ENCODE measurements around the gene PITPNB. TPM values are rescaled to one million over a fixed set of nuclear protein-coding genes. Genes with fewer than 3 reads are reported as not detected.

Gene PITPNB
- total RNA-seq, 4 donors from 2014 or later, result 49.2 to 95.0 (median 75.6) TPM

DNA sequence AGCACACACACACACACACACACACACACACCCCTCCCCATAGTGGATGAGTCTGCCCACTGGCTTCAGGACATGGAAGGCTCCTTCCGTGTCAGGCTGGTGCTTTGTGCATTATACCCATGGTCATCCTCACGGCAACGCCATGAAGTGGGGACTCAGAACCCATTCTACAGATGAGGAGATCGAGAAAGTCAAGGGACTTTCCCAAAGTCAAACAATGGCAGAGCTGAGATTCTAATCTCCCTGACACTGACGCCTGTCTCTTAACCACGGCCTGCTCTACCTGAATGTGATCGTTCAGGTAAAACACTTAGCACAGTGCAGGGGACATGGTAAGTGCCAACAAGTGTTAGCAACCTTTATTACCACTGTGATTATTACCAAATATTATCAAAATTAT lies 113.2 kb downstream of the PITPNB start:
- no peak for DNase-seq (ENCODE audit: low spot score)
- no peak for ATAC-seq (ENCODE audit: low FRiP score)
- no peak for TF ChIP-seq CTCF (IDR thresholded peaks at IDR 0.05)

DNA sequence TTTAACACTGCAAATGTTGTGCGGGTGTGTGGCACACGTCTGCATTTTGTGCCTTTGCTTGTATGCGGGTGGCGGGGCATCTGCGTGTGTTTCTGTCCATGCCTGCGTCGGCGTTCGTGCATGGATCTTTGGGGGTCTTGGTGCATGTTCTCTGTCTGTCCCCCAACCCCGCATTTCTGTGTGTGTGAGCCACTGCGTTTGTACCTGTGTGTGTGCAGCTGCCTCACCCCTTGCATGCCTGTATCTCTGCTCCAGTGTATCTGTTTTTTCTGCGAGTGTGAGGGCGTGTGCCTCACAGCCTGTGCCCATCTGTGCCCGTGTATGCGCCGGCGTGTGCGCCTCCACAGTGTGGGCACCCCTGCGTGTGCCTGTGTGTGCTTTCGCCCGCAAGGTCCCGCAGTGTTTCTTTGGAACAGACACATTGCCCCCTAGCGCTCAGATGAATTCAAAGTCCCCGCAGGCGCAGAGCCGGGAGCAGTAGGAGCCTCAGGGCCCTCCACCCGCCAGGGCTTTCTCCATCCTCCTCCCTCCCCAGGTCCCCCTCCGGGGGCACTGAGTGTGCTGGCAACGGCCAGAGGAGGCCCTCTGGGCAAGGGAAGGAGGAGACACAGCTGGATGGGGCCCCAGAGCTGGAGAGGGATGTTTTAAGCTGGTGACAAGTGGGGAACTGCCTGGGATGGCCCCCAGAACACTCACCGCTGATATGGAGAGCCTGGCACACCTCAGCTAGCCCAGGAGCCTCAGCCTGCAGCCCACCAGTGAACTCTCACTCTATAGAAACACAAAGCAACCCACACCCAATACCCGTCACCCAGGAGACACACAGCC lies 114.4 kb downstream of the PITPNB start:
- DNase-seq (ENCODE audit: low spot score) (peak; percentile 35), ATAC-seq (ENCODE audit: low FRiP score) (no peak)
- peak in 1 of 3 donors; percentile 17 for TF ChIP-seq CTCF (IDR thresholded peaks at IDR 0.05)

- no peak for TF ChIP-seq CTCF (IDR thresholded peaks at IDR 0.05)
- ATAC-seq (ENCODE audit: low FRiP score), result no peak
- DNase-seq (ENCODE audit: low spot score), result no peak
These were observed 115.1 kb downstream of the PITPNB start for GRCh38 chr22:27803841-27804415.

- DNase-seq (ENCODE audit: low spot score) (no peak), ATAC-seq (ENCODE audit: low FRiP score) (no peak)
- no peak for TF ChIP-seq CTCF (IDR thresholded peaks at IDR 0.05)
These were observed 116.5 kb downstream of the PITPNB start for GRCh38 chr22:27802346-27803073.

Small RNA genes lying within 50 kb of the gene (small RNA-seq; reads per million reads assigned to genes)
- gene MIR3199-1, result 0.77 reads per million
- not detected for gene RF02198

Other genes with a start within 250 kb of the PITPNB start
- gene MN1, start 117.5 kb downstream of the PITPNB start, total RNA-seq, result 10 to 100 TPM in 1 of 4 donors, 1 to 10 TPM in 3; 4.8 to 16.5 (median 8.9) TPM

Data from omental fat pad (tissue), 4 donors.